Skin epidermis (tissue), 12 donors: ENCODE measurements around the gene CMC2.

Experiments used
- H3K27ac ChIP-seq, 21 experiments: fragments of 200-600 bp; sonication (generic) in 11 of 21; one replicate each; pipeline ENCODE4 v1.5.0; 2020; ENCODE audit warnings: mild to moderate bottlenecking in 3 of 21, inconsistent platforms in 2 of 21, moderate library complexity in 2 of 21
- H3K4me3 ChIP-seq, 7 experiments: fragments of 200-600 bp; sonication (generic) in 2 of 7; one replicate each; pipeline ENCODE4 v1.5.0; 2020; ENCODE audit warnings: inconsistent platforms in 2 of 7, mild to moderate bottlenecking in 2 of 7, moderate library complexity in 1 of 7

CMC2 gene

GRCh38 chr16:80940069-80940856, 66.4 kb downstream of the CMC2 start:
- H3K4me3 ChIP-seq: no peak overlapping the region
- H3K27ac ChIP-seq: no peak overlapping the region

GRCh38 chr16:80938879-80939260, 67.8 kb downstream of the CMC2 start:
- Histone ChIP-seq H3K4me3 (no peak overlapping the region), H3K27ac (peak overlapping the region in 11 of 21 experiments; percentile 7 to 78 (median 41))

GRCh38 chr16:80938004-80938878, 68.4 kb downstream of the CMC2 start:
- peak overlapping the region in 1 of 7 experiments; percentile 16 for H3K4me3 ChIP-seq
- peak overlapping the region in 12 of 21 experiments; percentile 39 to 78 (median 58) for H3K27ac ChIP-seq

- Histone ChIP-seq H3K27ac (no peak overlapping the region), H3K4me3 (no peak overlapping the region)
Observed at GRCh38 chr16:80936410-80936809, 70.3 kb downstream of the CMC2 start.

GRCh38 chr16:80935691-80936090, 71.0 kb downstream of the CMC2 start:
- Histone ChIP-seq H3K4me3 (no peak overlapping the region), H3K27ac (no peak overlapping the region)

- peak overlapping the region in 18 of 21 experiments; percentile 40 to 89 (median 71) for H3K27ac ChIP-seq
- H3K4me3 ChIP-seq: peak overlapping the region; percentile 6 to 37 (median 20)
Observed at GRCh38 chr16:80932708-80933095, 74.0 kb downstream of the CMC2 start.

GRCh38 chr16:80931801-80932707, 74.6 kb downstream of the CMC2 start:
- Histone ChIP-seq H3K27ac (peak overlapping the region in 19 of 21 experiments; percentile 40 to 89 (median 70)), H3K4me3 (peak overlapping the region; percentile 6 to 37 (median 20))

- no peak overlapping the region for H3K4me3 ChIP-seq
- no peak overlapping the region for H3K27ac ChIP-seq
Observed at GRCh38 chr16:80924372-80924978, 82.2 kb downstream of the CMC2 start.

GRCh38 chr16:80923356-80923755, 83.3 kb downstream of the CMC2 start:
- no peak overlapping the region for H3K27ac ChIP-seq

More at GRCh38 chr16:80923356-80923755, 83.3 kb downstream of the CMC2 start:
- no peak overlapping the region for H3K4me3 ChIP-seq
